Ishikawa (cell line): Measurements from ENCODE around the gene TAF1C.

Experiments
- MAX ChIP-seq: IDR thresholded peaks from 2 replicates; pipeline ENCODE4 v1.6.1; 2012

The TAF1C gene

GRCh38 chr16:84131117-84131516 is 55.7 kb downstream of the TAF1C start:
- TF ChIP-seq MAX: no peak
